DMS 273 (cell line): Measurements from ENCODE around the gene MORN1.

Experiments
- DNase-seq: peaks from one replicate; lab custom pipeline; 2025; ENCODE audit not compliant: unreplicated experiment; lab: John Stamatoyannopoulos, UW

The MORN1 gene

GRCh38 chr1:2405588-2406295, 14.4 kb upstream of the MORN1 start:
- no peak for DNase-seq

DNA sequence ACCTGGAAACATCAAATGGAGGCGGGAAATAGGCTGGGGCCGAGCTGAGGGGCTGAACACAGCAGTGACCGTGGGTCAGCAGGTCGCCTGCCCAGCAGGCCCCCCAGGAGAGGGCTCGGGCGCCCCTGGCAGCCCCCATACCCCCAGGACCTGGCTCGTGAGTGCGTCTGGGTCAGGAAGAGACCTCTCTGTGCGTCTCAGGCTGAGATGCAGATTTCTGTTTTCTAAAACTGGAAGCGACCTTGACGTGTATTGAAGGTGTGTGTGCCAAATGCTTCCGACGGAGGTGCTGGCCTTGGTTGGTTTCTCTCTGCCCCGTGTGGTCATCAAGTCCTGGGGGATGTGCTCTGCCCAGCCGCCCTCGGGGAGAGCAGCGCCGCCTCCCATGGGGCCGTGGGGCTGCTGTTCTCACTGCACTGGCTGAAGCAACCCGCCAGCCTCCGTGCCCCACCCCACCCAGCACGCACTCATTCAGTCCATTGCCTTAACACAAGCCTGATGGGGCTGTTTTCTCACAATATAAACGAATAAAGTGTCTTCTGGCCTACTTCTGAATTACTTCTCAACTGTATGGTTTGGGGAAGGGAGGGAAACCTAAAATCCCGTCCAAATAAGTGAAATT, 13.6 kb upstream of the MORN1 start:
- DNase-seq, result no peak

GRCh38 chr1:2404142-2404889, 13.0 kb upstream of the MORN1 start:
- DNase-seq, result no peak

GRCh38 chr1:2403273-2403672, 11.9 kb upstream of the MORN1 start:
- DNase-seq, result no peak

DNA sequence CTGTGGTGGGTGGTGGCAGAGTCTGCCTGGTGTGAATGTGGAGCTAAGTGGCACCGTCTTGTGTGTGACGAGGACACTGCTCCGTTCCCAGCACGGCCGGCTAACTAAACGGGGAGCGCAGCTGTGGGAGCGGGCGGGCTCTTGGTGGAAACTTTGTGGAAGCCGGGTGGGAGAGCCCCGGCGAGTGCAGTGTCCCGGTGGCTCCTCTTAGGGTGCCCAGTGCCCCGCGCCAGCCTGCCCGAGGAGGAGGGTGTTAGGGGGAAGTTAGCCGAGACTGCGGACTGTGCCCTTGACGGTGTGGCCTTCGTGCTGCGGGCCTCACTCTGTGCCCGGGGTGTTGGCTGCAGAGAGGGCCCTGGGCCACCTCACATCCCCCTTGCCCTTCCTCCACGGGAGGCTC, 11.1 kb upstream of the MORN1 start:
- no peak for DNase-seq

DNA sequence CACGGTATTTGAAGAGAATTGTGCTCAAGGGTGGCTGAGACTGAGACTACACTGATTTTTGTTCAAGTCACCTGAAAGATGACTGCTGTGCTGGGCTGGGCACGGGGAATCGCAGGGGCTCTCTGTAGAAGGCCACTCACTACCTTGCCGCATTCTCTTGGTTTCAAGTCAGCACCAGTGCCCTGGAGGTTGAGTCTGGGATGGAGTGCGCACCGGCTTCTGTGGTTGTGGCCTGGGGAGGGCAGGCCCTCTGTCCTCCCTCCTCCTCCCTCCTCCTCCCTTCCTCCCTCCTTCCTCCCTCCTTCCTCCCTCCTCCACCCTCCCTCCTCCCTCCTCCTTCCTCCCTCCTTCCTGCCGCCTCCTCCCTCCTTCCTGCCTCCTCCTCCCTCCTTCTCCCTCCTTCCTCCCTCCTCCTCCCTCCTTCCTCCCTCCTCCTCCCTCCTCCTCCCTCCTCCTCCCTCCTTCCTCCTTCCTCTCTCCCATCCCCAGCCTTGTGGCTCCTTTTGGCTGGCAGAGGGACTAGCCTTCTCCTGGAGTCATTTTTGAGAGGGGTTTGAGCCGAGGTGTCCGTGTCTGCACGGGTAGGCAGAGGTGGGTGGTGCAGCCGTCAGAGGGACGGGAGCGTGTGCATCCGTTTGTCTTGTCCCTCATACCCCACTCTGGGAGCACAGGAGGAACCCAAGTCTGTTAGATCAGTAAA, 9.7 kb upstream of the MORN1 start:
- no peak for DNase-seq

DNA sequence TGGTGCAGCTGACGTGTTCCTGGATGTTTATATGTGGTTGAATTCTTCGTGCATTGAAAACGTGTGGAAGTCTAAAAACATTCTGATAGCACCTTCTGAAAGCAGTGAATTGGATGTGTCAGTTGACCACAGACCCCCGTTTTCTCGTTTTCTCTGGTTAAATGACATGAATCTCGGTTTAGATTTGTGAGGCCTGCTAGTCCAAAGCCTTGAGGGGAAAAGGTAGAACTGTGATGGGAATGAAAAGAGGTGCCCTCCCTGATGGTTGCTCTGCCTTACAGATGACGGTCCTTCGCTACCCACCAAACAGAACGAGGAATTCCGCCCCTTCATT, 9.2 kb upstream of the MORN1 start:
- no peak for DNase-seq

GRCh38 chr1:2399890-2400575, 8.7 kb upstream of the MORN1 start:
- DNase-seq, result no peak

GRCh38 chr1:2398871-2399270, 7.5 kb upstream of the MORN1 start:
- no peak for DNase-seq

DNA sequence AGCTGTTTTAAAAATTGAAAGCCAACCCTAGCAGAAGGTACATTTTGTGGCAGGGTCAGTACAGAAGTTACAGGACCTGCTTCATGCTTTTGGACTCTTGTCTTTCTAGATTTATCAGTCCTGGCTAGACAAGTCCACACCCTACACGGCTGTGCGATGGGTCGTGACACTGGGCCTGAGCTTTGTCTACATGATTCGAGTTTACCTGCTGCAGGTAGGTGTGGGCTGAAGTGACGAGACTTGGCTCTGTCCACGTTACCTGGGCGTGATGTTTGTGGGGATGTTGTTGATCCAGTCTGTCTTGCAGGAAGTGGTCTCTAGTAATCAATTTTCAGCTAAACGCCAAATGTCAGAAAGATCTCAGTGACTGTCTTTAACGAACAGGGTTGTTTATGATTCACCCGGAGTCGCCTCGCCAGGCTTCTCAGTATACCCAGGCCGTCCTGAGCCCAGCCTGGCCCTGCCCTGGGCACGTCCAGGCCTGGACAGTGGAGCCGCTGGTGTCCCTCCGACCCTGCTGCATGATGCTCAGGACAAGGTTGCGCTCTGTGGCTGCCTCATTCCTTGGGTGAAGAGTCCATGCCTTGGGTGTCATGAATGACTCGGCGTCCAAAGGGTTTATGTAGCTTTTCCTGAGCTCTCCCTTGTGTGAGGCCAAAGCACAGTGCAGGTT, 5.8 kb upstream of the MORN1 start:
- no peak for DNase-seq

GRCh38 chr1:2396476-2396875, 5.1 kb upstream of the MORN1 start:
- no peak for DNase-seq

DNA sequence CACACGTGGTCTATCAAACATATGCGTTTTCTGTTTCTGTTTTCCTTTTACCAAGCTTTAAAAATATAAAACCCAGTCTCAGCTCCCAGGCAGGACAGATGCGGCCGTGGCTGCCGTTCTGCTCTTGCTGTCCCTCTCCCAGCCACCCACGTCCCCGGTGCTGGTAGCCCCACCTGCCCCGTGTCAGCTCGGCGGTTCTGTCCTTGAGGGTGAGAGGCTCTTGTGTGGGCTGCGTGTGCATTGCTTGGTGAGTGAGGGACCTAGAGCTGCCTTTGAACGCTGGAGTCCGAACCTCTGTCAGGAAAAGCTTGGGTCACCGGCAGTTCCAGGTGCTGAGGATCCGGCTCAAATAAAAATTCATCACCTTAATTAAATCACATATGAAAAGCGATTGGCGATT, 4.7 kb upstream of the MORN1 start:
- no peak for DNase-seq

DNA sequence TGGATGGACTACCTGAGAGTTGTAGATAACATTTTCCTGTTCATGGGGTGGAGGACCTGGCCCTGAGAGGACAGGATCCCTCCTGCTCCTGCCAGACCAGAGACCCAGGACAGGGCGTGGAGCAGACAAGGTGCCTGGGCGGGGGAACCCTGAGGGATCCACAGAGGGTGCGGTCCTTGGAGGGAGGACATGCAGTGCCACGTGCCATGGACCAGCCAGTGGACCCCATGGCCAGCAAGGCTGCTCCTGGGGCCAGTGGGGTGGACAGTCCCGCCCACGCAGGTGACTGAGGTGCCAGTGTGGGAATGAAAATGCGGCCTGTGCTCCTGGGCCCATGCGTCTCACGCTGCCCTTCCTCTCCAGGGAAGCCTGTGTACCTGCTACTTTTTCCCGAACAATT, 3.9 kb upstream of the MORN1 start:
- no peak for DNase-seq

GRCh38 chr1:2394761-2395160, 3.4 kb upstream of the MORN1 start:
- no peak for DNase-seq

DNA sequence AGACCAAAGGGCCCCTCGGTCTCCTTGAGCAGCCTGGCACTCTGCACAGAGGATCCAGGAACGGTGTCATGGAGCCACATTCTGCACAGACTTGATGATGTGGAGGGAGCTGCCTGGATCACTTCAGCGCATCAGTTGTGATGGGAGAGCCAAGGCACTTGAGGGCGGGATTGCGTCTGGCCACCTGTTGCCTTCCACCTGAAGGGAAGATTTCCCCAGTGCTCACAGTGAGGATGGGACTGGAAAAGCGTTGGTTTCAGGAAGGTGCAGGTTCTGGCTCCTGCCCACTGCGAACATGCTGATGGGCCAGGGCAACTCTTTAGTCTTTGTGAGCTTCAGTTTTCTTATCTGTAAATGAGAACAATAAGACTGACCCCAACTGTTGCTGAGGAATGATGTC, 2.9 kb upstream of the MORN1 start:
- DNase-seq, result no peak

DNA sequence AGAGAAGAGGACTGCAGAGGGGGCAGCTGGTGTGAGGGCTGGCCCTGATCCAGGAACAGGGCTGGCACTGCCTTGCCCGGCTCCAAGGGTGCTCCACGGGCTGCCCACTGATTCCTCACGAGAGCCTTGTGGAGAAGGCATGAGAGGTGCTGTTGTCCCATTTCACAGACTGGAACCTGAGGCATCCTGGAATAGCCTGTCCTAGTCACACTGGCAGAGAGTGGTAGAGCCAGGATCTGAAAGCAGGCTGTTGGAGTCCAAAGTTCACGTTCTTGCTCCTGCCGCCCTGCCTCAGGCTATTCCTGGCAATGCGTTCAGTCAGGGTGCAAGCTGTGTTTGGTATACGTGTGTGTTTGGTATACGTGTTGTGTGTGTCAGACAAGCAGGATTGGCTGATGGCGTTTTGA, 2.1 kb upstream of the MORN1 start:
- no peak for DNase-seq

DNA sequence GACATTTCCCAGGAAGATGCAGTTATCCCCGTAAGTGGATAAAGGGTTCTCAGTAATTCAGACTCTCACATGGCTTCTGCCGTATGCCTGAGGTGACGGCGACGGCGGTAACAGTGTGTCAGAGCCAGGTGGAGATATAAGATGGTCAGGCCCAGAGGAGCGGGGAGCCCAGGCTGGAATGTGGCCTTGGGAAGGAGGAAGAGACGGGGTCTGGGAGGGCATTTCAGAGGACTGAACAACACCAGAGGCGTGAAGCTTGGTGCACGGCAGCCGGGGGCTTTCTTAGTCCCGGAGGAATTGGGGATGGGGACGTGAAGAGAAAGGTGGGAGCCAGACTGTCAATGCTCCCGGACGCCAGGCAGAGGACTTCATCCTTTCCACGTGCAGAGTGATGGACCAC, 1.3 kb upstream of the MORN1 start:
- no peak for DNase-seq

GRCh38 chr1:2391931-2392509, 666 bp upstream of the MORN1 start:
- peak; percentile 48 for DNase-seq

DNA sequence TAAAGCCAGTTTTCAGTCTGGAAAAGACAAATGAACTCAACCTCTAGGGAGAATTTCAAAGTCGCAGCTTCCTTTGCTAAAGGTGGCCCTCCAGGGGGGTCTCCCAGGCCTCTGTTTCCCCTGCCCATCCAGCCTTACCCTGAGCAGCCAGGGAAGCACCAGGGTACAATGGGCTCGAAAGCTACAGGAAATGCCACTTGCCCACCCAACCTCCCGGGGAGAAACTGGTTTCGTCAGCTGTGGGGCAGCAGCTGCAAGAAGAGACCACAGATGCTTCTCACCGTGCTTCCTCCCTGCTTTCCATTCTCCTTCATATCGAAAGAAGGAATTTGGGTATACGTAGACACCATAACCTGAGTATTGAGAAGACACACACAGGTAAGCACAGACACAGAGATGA, 1.7 kb downstream of the MORN1 start:
- no peak for DNase-seq
